GM18519 (cell line): Measurements from ENCODE around the gene SRPRB.
"Not testable (repeated sequence)": the region's sequence is repeated elsewhere in the genome, so short reads cannot be mapped to it uniquely, and the experiment has no call there.

Source experiments
- ATAC-seq: cut with Tn5 transposase; IDR thresholded peaks from one replicate; pipeline ENCODE4 v1.9.1; 2021; ENCODE audit warnings: mild to moderate bottlenecking, moderate library complexity; ENCODE audit not compliant: unreplicated experiment, low FRiP score

The SRPRB gene

GRCh38 chr3:133777807-133778568 lies 27.6 kb upstream of the SRPRB start:
- ATAC-seq, result no peak

DNA sequence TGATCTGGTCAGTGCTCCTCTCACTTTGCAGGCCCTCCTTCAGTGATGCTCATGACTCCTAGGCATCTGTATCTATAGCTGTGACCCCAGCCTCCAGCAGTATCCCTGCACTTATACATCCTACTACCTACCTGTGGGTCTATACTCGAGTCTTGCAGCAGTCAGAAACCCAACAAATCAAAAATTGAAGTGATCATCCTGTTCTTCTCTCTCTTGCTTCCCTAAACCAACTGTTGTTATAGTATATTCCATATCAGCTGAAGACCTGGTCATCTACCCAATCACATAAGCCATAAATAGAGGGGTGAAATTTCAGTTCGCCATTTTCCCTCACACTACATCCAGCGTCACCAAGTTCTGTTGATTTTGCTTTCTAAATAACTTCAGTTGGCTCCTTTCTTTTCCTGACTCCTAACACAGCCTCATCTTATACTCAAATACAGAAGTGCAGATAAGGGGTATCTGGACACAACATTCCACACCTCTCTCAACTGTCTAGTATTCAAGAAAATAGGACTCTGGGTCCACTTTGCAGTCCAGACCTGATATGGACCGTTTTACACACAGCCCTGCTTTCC lies 25.9 kb upstream of the SRPRB start:
- ATAC-seq, result no peak

- ATAC-seq, result not testable (repeated sequence)
Measured at GRCh38 chr3:133780756-133781155, 24.9 kb upstream of the SRPRB start.

- ATAC-seq, result no peak
Measured at GRCh38 chr3:133781570-133781969, 24.0 kb upstream of the SRPRB start.

DNA sequence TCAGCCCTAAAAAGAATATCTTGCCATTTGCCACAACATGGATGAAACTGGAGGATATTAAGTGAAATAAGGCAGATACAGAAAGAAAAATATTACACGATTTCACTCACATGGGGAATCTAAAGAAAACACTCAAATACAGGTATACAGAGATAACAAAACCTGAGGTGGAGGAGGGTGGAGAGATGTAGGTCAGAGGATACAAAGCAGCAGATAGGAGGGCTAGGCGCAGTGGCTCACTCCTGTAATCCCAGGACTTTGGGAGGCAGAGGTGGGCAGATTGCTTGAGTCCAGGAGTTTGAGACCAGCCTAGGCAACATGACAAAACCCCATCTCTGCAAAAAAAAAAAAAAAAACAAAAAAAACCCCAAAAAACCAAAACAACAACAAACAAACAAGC lies 23.2 kb upstream of the SRPRB start:
- ATAC-seq, result no peak

GRCh38 chr3:133783762-133784161 lies 21.9 kb upstream of the SRPRB start:
- no peak for ATAC-seq

DNA sequence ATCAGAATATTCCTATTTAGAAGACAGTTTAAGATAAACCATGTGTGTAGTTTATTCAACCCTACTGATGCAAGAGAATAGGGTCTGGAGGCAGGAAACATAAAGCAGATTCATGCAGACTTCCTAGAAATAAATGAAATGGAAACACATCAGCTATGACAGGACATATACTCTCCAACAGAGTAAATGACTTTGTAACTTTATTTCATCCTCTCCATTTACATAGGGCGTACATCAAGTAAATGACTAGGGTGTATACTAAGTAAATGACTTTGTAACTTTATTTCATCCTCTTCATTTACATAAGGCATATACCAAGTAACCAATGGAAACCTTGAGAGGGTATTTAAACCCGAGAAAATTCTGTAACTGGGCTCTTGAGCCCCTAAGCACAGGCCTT lies 17.6 kb upstream of the SRPRB start:
- no peak for ATAC-seq

GRCh38 chr3:133792171-133792763 lies 13.3 kb upstream of the SRPRB start:
- no peak for ATAC-seq

DNA sequence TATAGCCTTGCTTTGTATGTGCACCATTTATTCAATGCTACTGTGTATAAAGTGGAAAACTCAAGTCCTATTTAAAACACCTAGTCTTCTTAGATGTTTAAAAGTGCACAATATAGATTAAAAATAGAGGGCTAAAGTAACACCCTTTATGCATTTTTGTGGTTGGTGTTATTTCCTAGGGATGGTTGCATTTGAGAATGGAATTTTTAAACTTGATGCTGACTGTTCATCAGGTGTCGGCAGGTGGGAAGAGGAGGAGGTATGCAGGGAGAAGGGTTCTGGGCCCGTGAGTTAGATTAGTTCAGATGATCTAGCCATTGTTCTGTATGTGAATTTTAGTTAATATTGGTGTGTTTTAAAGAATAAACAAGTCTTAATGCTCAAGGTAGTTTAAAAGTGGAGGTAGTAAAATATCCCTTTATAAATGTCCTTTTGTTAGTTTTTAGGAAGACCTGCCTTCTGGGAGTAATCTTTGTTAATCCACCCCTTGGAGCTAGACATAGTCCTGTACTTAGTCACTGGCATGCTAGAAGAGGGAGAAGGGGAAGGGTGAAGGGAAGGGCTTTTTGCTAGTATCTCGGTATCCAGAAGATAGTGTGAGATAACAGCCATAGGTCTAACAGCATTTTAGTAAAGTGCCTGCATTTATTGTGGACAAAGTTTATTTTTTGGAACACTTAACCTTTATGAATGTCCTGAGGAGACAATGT lies 8.1 kb upstream of the SRPRB start:
- ATAC-seq, result no peak

DNA sequence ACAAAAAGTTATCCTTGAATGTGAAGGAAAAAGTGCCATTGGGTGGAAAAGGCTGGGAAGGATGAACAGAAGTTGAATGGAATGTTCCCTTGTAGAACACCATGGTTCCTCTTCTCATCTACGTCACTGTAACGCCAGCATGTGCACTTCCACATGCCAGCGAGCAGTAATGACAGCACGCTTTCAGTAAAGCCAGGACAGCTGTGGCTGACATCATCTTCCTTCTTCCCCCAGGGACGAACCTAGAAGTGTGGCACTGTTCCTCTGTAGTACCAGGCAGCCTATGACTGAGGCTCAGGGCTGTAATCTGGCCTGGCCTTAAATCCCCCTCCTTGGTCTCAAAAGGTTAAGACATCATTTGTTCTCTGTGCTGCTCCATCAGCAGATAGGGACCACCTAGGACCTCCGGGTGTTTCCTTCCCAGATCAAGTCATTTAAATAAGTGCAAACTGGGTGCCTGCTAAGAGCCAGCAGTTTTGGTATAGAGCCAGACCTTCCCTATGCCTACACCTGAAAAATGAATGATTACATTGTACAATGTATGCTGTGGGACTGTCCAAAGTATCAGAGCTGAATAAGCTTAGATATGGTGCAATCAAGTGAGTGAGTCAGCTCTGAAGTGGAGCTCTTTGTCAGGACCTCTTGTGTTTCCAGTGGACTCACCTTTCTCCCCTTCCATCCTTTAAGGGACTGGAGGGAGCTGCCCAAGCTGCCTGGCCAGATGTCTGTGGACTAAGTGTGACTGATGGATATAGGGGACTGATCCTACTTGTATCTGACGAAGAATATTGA lies 5.6 kb upstream of the SRPRB start:
- ATAC-seq, result no peak

- no peak for ATAC-seq
Measured at GRCh38 chr3:133803469-133803868, 2.1 kb upstream of the SRPRB start.

DNA sequence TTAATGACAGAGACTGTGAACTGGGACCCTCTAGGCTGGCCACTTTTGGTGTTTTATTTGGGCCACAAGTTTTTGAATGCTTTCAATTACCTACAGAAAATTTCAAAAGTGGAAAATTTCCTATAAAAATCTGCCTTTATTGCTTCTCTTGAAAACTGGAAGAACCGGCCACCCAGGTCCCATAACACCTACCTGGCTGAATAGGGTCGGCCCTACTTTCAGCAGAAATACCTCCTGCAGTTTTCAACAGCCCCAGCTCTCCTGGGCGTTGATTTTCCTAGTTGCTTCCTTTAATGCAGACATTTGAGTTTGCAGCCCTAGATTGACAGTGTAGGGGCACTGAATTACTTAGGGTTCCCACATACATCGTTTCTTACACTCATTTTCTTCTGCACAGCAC lies 719 bp upstream of the SRPRB start:
- no peak for ATAC-seq

- ATAC-seq, result no peak
Measured at GRCh38 chr3:133805384-133805701, 272 bp upstream of the SRPRB start.

DNA sequence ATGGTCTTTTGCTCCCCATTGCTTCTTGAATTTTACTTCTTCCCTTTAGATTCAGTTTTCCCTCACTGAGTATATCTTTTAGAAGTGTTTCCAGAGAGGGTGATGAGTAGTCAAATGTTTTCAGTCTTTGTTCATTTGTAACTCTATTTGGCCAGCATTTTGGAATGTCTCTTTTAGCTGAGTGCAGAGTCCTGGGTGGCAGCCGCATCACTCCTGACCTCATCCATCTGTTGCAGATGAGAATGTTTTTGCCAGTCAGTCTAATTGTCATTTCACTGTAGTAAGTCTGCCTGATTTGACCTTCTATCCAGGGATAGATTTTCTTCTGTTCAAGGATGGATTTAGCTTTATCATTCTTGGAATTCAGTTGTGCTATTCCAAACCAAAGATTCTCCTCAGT lies 7.3 kb downstream of the SRPRB start:
- ATAC-seq, result no peak

DNA sequence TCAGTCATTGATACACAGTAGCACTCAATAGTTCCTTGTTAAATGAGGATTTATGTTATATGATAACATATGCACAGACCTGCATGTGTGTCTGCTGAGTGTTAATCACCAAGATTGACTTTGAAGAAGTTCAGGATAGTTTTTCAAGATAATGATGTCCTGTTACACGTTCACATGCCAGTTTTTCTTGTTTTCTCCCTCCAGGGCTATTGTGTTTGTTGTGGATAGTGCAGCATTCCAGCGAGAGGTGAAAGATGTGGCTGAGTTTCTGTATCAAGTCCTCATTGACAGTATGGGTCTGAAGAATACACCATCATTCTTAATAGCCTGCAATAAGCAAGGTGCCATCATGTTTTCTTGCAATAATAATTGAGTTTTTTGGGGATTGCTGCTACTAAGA lies 9.8 kb downstream of the SRPRB start:
- no peak for ATAC-seq

GRCh38 chr3:133820129-133820528 lies 14.5 kb downstream of the SRPRB start:
- no peak for ATAC-seq

GRCh38 chr3:133820889-133821675 lies 15.5 kb downstream of the SRPRB start:
- no peak for ATAC-seq

GRCh38 chr3:133821767-133822638 lies 16.4 kb downstream of the SRPRB start:
- no peak for ATAC-seq

DNA sequence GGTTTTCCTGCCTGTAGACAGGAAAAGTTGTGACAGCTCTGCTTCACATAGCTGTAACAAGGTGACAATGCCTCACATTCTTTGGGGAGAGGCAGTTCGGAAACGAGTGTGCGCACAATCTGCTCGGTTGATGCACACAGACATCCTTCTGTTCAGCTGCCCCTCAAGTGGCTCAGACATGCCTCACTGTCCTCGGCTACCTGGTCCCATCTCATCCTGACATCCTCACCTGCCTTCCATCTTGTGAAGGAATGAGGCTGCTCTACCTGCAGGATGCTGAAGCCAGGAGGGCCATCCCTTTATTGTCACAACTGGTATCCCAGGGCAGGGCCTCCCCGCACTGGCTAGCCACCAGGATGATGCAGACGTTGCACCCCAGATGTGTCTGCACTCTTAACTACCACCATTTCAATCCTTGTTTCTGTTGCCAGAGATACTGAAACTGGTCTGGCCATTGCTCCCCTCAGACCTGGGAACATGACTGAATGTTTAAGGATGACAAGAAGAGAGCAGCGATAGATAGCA lies 19.4 kb downstream of the SRPRB start:
- no peak for ATAC-seq
